Sigmoid colon (tissue), 7 donors: ENCODE measurements around the gene ANAPC5. TPM values are rescaled to one million over a fixed set of nuclear protein-coding genes. Genes with fewer than 3 reads are reported as not detected.

Experiments used
- DNase-seq: peaks from one replicate; pipeline ENCODE4 v3.0.0-alpha.2; 2019
- H3K27ac ChIP-seq, 4 donors: fragments of 200-600 bp; sonication (generic); one replicate each; pipeline ENCODE4 v1.5.1; 2016 to 2019; ENCODE audit warnings: mild to moderate bottlenecking in 1 of 4
- H3K27me3 ChIP-seq, 3 donors: fragments of 200-600 bp; sonication (generic); one replicate each; pipeline ENCODE4 v1.5.1; 2019; ENCODE audit warnings: mild to moderate bottlenecking in 1 of 3
- H3K36me3 ChIP-seq, 4 donors: fragments of 200-600 bp; sonication (generic); one replicate each; pipeline ENCODE4 v1.5.1; 2016 to 2019
- H3K4me1 ChIP-seq, 4 donors: fragments of 200-600 bp; sonication (generic); one replicate each; pipeline ENCODE4 v1.5.1; 2017 to 2019
- H3K4me3 ChIP-seq, 4 donors: fragments of 200-600 bp; sonication (generic); one replicate each; pipeline ENCODE4 v1.5.1; 2017 to 2019; ENCODE audit warnings: mild to moderate bottlenecking in 2 of 4, moderate library complexity in 1 of 4
- H3K9me3 ChIP-seq, 4 donors: fragments of 200-600 bp in 3 of 4; sonication (generic) in 3 of 4; one replicate each; pipeline versions ENCODE4 v1.5.1 to v1.6.1; 2013 to 2019
- EP300 ChIP-seq, 4 donors: sonication (generic); formaldehyde crosslinking; IDR thresholded peaks; one replicate each; pipeline ENCODE4 v1.6.1; 2017; ENCODE audit warnings: antibody characterized with exemption in 4 of 4
- POLR2A ChIP-seq, 2 donors: fragments of 450-650 bp; IDR thresholded peaks; one replicate each; pipeline ENCODE4 v1.6.1; 2016; ENCODE audit warnings: antibody characterized with exemption in 2 of 2, mild to moderate bottlenecking in 2 of 2, moderate library complexity in 2 of 2
- POLR2AphosphoS5 ChIP-seq, 4 donors: sonication (generic); formaldehyde crosslinking; IDR thresholded peaks; one replicate each; pipeline ENCODE4 v1.6.1; 2017; ENCODE audit warnings: antibody characterized with exemption in 4 of 4
- WGBS, 2 donors: extraction: QIAGEN DNeasy Blood & Tissue Kit; methylation state at CpG; one replicate each; pipeline ENCODE4 v1.1.7; 2013; 5-methylcytosine and 5-hydroxymethylcytosine counted together
- intact Hi-C: fragments of 100-400 bp; cut with DNase I; formaldehyde crosslinking; loops from one replicate; pipeline ENCODE4 v1.15.1; 2023
- polyA plus RNA-seq, 3 donors: library from polyadenylated mRNA; stranded (reverse); fragments of 200-250 nt; gene quantifications; one replicate each; pipeline ENCODE4 v1.2.3, GENCODE V29; 2013
- total RNA-seq, 4 donors: library from RNA; depleted of rRNA; stranded (reverse); fragments of >200 nt; gene quantifications; one replicate each; pipeline ENCODE4 v1.1.0, GENCODE V29; 2016
- TF ChIP-seq, protein P1 (sequence below), 4 experiments: fragments of 450-650 bp in 3 of 4; fragments of 200-600 bp in 1 of 4; IDR thresholded peaks; one replicate each; pipeline ENCODE4 v1.5.1; 2016 to 2019; ENCODE audit warnings: antibody characterized with exemption in 4 of 4, mild to moderate bottlenecking in 3 of 4, moderate library complexity in 2 of 4
- donor health status: healthy with polysubstance abuse.
- donor health status: Bipolar disorder and iron deficiency.
- donor health status: healthy.

The ANAPC5 gene
- total and polyA plus RNA-seq, 7 donors, result 51.6 to 93.6 (median 76.0) TPM

DNA sequence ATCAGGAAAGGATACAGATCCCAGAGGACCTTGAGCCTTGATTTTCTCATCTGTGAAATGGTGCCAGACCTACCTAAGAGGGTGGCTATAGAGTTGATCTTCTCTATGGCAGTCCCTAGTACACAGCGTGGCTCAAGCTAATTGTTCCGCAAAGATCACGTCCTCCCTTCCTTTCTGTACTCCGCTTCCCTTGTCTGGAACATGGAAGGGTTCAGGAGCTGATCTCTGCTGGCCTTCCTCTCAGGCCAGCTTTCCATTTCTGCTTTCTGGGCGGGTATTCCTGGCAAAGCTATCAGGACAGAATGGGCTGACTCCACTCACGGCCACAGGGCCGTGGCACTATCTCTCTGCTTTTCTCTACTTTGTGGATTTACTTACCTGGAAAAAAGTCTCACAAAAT lies 62.2 kb downstream of the ANAPC5 start:
- DNase-seq, result no peak
- no peak overlapping the region for H3K4me3 ChIP-seq
- intact Hi-C loops, result loop anchor here (10.0 kb wide), 1 partner anchor 85 kb away; no protein-coding TSS in a partner anchor
- 92 to 93% methylated on average over 7 of the region's 7 CpGs for WGBS, 2 donors
- peaks cover 0 to 21% (median 16%) of the 10 kb centered on the region in 4 donors for H3K4me1 ChIP-seq
- H3K27me3 ChIP-seq, result no peaks in the 10 kb centered on the region
- H3K9me3 ChIP-seq, result no peaks in the 10 kb centered on the region
- H3K27ac ChIP-seq, result peak overlapping the region in 2 of 4 donors; percentile 19 to 57
- peaks cover 0 to 11% (median 0%) of the 10 kb centered on the region in 4 donors for H3K36me3 ChIP-seq
- TF ChIP-seq POLR2A (IDR thresholded peaks at IDR 0.05) (no peak), POLR2AphosphoS5 (IDR thresholded peaks at IDR 0.05) (no peak), EP300 (IDR thresholded peaks at IDR 0.05) (no peak)
- TF ChIP-seq, protein P1, sequence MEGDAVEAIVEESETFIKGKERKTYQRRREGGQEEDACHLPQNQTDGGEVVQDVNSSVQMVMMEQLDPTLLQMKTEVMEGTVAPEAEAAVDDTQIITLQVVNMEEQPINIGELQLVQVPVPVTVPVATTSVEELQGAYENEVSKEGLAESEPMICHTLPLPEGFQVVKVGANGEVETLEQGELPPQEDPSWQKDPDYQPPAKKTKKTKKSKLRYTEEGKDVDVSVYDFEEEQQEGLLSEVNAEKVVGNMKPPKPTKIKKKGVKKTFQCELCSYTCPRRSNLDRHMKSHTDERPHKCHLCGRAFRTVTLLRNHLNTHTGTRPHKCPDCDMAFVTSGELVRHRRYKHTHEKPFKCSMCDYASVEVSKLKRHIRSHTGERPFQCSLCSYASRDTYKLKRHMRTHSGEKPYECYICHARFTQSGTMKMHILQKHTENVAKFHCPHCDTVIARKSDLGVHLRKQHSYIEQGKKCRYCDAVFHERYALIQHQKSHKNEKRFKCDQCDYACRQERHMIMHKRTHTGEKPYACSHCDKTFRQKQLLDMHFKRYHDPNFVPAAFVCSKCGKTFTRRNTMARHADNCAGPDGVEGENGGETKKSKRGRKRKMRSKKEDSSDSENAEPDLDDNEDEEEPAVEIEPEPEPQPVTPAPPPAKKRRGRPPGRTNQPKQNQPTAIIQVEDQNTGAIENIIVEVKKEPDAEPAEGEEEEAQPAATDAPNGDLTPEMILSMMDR (IDR thresholded peaks at IDR 0.05), result no peak

DNA sequence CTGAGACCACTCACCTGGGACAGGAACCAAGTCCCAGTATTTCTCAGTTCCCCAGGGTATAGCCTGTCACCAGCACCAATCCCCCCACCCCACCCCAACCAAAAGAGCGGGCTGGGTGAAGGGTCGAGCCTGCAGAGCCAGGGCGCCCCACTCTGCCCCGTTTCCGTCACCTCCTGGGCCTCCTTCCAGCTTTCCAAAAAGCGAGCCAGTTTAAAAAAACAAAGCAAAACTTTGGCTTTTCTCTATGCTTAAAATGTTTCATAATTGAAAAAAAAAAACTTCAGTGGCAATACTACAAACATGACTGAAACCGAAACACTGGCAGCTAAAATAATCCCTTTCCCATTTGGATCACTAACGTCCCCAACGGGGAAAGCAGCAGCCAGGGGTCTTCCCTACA lies 63.2 kb downstream of the ANAPC5 start:
- intact Hi-C loops, result no loop called here
- DNase-seq, result no peak

GRCh38 chr12:121288158-121288845 lies 63.9 kb downstream of the ANAPC5 start:
- peak overlapping the region in 2 of 4 donors; percentile 9 to 47 for H3K27ac ChIP-seq
- 51 to 68% methylated on average over 10 of the region's 10 CpGs for WGBS, 2 donors

More for the DNA sequence above, 63.2 kb downstream of the ANAPC5 start:
- peaks cover 0 to 13% (median 10%) of the 10 kb centered on the region in 4 donors for H3K4me1 ChIP-seq
- H3K36me3 ChIP-seq, result peaks cover 0 to 11% (median 0%) of the 10 kb centered on the region in 4 donors
- H3K9me3 ChIP-seq, result no peaks in the 10 kb centered on the region
- no peak overlapping the region for H3K4me3 ChIP-seq
- TF ChIP-seq POLR2A (IDR thresholded peaks at IDR 0.05) (no peak), POLR2AphosphoS5 (IDR thresholded peaks at IDR 0.05) (no peak), EP300 (IDR thresholded peaks at IDR 0.05) (no peak)
- TF ChIP-seq, protein P1 (IDR thresholded peaks at IDR 0.05), result no peak
- no peaks in the 10 kb centered on the region for H3K27me3 ChIP-seq
- 58 to 79% methylated on average over 9 of the region's 9 CpGs for WGBS, 2 donors
- H3K27ac ChIP-seq, result peak overlapping the region; percentile 19 to 57 (median 36)

DNA sequence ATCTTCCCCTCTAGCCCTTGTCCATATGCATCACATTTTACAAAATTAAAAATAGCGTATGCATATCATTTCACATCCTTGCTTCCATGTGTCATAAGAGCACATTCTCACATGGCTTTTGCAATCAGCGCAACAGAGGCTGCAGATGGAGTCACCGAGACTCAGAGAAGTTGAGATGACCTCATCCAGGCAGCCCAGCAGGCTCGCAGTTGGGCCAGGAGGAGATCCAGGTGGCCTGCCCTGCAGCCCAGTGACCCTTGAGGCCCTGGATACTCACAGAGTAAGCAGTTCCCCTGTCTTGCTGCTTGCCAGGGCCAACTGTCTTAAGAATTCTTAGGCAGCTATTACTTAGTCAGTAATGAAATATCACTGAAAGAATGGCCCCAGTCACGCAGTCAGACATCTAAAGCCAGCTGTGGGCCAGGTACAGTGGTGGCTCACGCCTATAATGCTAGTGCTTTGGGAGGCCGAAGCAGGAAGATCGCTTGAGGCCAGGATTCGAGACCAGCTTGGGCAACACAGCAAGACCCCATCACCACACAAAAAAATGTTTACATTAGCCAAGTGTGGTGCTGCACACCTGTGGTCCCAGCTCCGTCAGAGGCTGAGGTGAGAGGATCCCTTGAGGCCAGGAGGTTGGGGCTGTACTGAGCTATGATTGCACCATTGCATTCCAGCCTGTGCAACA lies 64.8 kb downstream of the ANAPC5 start:
- intact Hi-C loops, result no loop called here
- H3K36me3 ChIP-seq, result peaks cover 0 to 11% (median 0%) of the 10 kb centered on the region in 4 donors
- no peaks in the 10 kb centered on the region for H3K27me3 ChIP-seq
- H3K27ac ChIP-seq, result no peak overlapping the region
- WGBS, 2 donors, result 91 to 93% methylated on average over 10 of the region's 10 CpGs
- H3K4me1 ChIP-seq, result peaks cover 0 to 25% (median 16%) of the 10 kb centered on the region in 4 donors
- TF ChIP-seq POLR2A (IDR thresholded peaks at IDR 0.05) (no peak), POLR2AphosphoS5 (IDR thresholded peaks at IDR 0.05) (no peak), EP300 (IDR thresholded peaks at IDR 0.05) (no peak)
- TF ChIP-seq, protein P1 (IDR thresholded peaks at IDR 0.05), result no peak
- DNase-seq, result no peak
- H3K4me3 ChIP-seq, result no peak overlapping the region
- no peaks in the 10 kb centered on the region for H3K9me3 ChIP-seq

More at GRCh38 chr12:121288158-121288845, 63.9 kb downstream of the ANAPC5 start:
- intact Hi-C loops, result no loop called here
- H3K4me3 ChIP-seq, result no peak overlapping the region
- peaks cover 0 to 18% (median 10%) of the 10 kb centered on the region in 4 donors for H3K4me1 ChIP-seq
- peaks cover 0 to 11% (median 0%) of the 10 kb centered on the region in 4 donors for H3K36me3 ChIP-seq
- H3K9me3 ChIP-seq, result no peaks in the 10 kb centered on the region
- no peaks in the 10 kb centered on the region for H3K27me3 ChIP-seq
- DNase-seq, result no peak
- TF ChIP-seq, protein P1 (IDR thresholded peaks at IDR 0.05), result no peak
- no peak for TF ChIP-seq POLR2AphosphoS5 (IDR thresholded peaks at IDR 0.05)
- no peak for TF ChIP-seq EP300 (IDR thresholded peaks at IDR 0.05)
- TF ChIP-seq POLR2A (IDR thresholded peaks at IDR 0.05), result no peak
